Measurements from ENCODE around the gene PAX1. TPM values are rescaled to one million over a fixed set of nuclear protein-coding genes. Genes with fewer than 3 reads are reported as not detected.

Gene PAX1
- total RNA-seq, 1 donor from 2014 or later: 2.7 TPM

DNA sequence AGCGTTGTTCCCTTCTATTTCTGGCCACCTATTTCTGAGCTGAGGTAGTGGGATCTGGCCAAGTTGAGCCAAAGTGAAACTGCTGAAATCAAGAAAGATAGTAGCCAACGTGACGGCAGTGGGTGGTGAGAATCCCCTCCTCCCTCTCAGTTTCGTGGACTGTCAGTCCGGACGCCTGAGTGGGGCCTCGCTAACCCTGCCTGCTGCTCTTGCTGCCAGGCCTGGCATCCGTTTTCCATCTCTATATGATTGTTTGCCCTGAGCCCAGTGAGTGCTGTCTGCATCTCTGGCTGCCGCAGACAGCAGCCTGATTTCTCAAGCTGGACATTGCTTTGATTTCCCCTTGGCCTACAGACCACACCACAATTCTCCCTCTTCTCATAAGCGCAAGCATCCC, 23.5 kb upstream of the PAX1 start:
- Mint-ChIP-seq H3K36me3 (no peaks in the 10 kb centered on the region), H3K27ac (no peak overlapping the region)
- TF ChIP-seq, protein P1, sequence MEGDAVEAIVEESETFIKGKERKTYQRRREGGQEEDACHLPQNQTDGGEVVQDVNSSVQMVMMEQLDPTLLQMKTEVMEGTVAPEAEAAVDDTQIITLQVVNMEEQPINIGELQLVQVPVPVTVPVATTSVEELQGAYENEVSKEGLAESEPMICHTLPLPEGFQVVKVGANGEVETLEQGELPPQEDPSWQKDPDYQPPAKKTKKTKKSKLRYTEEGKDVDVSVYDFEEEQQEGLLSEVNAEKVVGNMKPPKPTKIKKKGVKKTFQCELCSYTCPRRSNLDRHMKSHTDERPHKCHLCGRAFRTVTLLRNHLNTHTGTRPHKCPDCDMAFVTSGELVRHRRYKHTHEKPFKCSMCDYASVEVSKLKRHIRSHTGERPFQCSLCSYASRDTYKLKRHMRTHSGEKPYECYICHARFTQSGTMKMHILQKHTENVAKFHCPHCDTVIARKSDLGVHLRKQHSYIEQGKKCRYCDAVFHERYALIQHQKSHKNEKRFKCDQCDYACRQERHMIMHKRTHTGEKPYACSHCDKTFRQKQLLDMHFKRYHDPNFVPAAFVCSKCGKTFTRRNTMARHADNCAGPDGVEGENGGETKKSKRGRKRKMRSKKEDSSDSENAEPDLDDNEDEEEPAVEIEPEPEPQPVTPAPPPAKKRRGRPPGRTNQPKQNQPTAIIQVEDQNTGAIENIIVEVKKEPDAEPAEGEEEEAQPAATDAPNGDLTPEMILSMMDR (conservative IDR thresholded peaks at IDR 0.05): no peak

DNA sequence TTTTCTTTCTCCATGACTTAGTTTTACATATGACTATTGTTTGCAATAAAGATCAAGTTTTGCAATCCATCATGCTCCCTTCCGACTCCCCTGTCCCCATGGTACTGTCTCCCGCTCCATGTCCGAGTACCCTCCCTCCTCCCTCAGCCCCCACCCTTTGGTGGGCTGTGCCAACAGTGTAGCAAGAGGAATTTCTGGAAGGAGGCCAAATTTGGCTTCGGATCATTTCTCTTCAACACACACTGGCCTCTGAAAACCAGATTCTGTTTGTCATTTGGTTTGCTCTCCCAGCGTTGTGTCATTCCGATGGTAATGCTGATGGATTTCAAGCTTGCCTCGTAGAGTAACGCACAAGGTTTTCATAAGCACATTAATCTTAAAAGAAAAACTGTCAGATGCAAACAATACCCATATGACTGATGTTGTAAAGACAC, 22.9 kb upstream of the PAX1 start:
- Mint-ChIP-seq H3K27ac (peak overlapping the region; percentile 5), H3K4me3 (no peak overlapping the region), H3K9me3 (peaks cover 5% of the 10 kb centered on the region), H3K4me1 (ENCODE audit: unreplicated experiment) (peaks cover 13% of the 10 kb centered on the region), H3K27me3 (peaks cover 44% of the 10 kb centered on the region), H3K36me3 (no peaks in the 10 kb centered on the region)
- peak; percentile 58 for DNase-seq (ENCODE audit: extremely low spot score, unreplicated experiment)
- TF ChIP-seq, protein P1 (conservative IDR thresholded peaks at IDR 0.05): no peak

More for the DNA sequence above, 23.5 kb upstream of the PAX1 start:
- Mint-ChIP-seq H3K4me3 (no peak overlapping the region), H3K9me3 (peaks cover 5% of the 10 kb centered on the region), H3K27me3 (peaks cover 43% of the 10 kb centered on the region), H3K4me1 (ENCODE audit: unreplicated experiment) (peaks cover 13% of the 10 kb centered on the region)
- peak; percentile 45 for DNase-seq (ENCODE audit: extremely low spot score, unreplicated experiment)

GRCh38 chr20:21684671-21685070, 20.8 kb upstream of the PAX1 start:
- Mint-ChIP-seq H3K4me3 (no peak overlapping the region), H3K4me1 (ENCODE audit: unreplicated experiment) (peaks cover 13% of the 10 kb centered on the region), H3K36me3 (no peaks in the 10 kb centered on the region), H3K27me3 (peaks cover 48% of the 10 kb centered on the region), H3K27ac (no peak overlapping the region), H3K9me3 (peaks cover 5% of the 10 kb centered on the region)
- TF ChIP-seq, protein P1 (conservative IDR thresholded peaks at IDR 0.05): no peak
- DNase-seq (ENCODE audit: extremely low spot score, unreplicated experiment): no peak

GRCh38 chr20:21685981-21686380, 19.5 kb upstream of the PAX1 start:
- TF ChIP-seq, protein P1 (conservative IDR thresholded peaks at IDR 0.05): no peak
- H3K27ac Mint-ChIP-seq: no peak overlapping the region
- H3K36me3 Mint-ChIP-seq: no peaks in the 10 kb centered on the region
- peaks cover 45% of the 10 kb centered on the region for H3K27me3 Mint-ChIP-seq
- H3K4me1 Mint-ChIP-seq (ENCODE audit: unreplicated experiment): peaks cover 13% of the 10 kb centered on the region
- peaks cover 5% of the 10 kb centered on the region for H3K9me3 Mint-ChIP-seq
- no peak for DNase-seq (ENCODE audit: extremely low spot score, unreplicated experiment)
- no peak overlapping the region for H3K4me3 Mint-ChIP-seq

- no peak for DNase-seq (ENCODE audit: extremely low spot score, unreplicated experiment)
- no peak overlapping the region for H3K27ac Mint-ChIP-seq
- no peaks in the 10 kb centered on the region for H3K4me1 Mint-ChIP-seq (ENCODE audit: unreplicated experiment)
- H3K36me3 Mint-ChIP-seq: no peaks in the 10 kb centered on the region
- H3K4me3 Mint-ChIP-seq: no peak overlapping the region
- no peaks in the 10 kb centered on the region for H3K9me3 Mint-ChIP-seq
- TF ChIP-seq, protein P1 (conservative IDR thresholded peaks at IDR 0.05): peak; percentile 66
- peaks cover 63% of the 10 kb centered on the region for H3K27me3 Mint-ChIP-seq
These were observed 12.1 kb upstream of the PAX1 start for GRCh38 chr20:21693322-21693721.
